A673 (cell line): ENCODE results near the gene CHIA.

Experiments used
- CTCF ChIP-seq: fragments of 300-800, 200-600 bp; sonication (generic); conservative IDR thresholded peaks from 2 replicates; pipeline ENCODE4 v1.5.1; 2017; ENCODE audit warnings: low read depth, mild to moderate bottlenecking, antibody characterized with exemption, low read length, moderate library complexity, mixed read lengths
- EZH2 ChIP-seq: fragments of 200-600 bp; sonication (generic); IDR thresholded peaks from 2 replicates; pipeline ENCODE4 v1.6.1; 2017; ENCODE audit warnings: borderline replicate concordance, low read depth, mild to moderate bottlenecking, mixed read lengths, antibody characterized with exemption, low read length; ENCODE audit not compliant: poor library complexity, severe bottlenecking

GRCh38 chr1:111332190-111332589, 41.5 kb downstream of the CHIA start:
- TF ChIP-seq EZH2, result no peak
- TF ChIP-seq CTCF, result no peak
